ENCODE measurements around the gene AMER3.

DNA sequence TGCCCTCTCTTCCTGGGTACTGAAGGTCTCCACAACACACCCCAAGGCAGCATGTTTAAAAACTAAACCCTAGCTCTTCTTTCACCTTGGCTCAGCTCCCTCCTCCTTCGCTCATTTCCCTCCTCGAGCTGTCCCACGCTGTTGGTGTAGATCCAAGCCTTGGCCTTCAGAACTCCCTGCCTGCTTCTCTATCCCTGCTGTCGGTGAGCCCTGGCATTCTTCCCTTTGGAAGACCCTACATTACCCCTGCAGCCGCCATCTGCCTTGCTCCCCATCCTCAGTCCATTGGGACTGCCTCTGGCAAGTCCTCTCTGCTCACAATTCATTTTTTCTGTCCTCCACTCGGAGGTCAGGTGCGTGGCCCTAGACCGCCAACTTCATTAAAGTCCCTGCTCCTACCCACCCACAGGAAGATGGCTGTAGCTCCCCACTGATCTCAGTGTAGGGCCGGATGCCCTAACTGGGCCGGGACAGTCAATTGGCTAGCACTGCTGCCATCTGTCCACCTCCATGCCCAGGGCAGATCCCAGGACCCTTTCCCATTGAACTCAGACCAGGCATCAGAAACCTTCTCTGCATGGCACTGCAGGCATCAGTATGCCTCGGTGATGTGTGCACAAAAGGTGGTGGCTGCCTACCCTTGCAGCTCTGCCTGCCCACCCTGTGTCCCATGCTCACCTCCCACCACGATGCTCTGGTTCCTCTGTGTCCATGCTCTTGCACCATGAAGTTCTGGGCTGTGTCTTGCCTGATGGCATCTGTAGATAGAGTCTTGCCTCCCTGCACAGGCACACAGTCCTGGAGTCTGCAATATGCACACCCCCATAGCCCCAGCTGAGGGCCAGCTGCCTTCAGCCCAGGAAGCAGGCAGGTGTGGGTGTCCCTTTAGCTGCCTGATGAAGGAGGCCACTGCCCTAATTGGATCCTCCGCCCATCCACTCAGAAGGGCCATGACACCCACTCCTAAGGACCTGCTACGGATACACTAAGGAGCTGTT, 5.7 kb downstream of the AMER3 start:
- TF ChIP-seq, protein P1, sequence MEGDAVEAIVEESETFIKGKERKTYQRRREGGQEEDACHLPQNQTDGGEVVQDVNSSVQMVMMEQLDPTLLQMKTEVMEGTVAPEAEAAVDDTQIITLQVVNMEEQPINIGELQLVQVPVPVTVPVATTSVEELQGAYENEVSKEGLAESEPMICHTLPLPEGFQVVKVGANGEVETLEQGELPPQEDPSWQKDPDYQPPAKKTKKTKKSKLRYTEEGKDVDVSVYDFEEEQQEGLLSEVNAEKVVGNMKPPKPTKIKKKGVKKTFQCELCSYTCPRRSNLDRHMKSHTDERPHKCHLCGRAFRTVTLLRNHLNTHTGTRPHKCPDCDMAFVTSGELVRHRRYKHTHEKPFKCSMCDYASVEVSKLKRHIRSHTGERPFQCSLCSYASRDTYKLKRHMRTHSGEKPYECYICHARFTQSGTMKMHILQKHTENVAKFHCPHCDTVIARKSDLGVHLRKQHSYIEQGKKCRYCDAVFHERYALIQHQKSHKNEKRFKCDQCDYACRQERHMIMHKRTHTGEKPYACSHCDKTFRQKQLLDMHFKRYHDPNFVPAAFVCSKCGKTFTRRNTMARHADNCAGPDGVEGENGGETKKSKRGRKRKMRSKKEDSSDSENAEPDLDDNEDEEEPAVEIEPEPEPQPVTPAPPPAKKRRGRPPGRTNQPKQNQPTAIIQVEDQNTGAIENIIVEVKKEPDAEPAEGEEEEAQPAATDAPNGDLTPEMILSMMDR (IDR thresholded peaks at IDR 0.05; ENCODE audit: borderline replicate concordance, extremely low read depth, low read length, poor library complexity, severe bottlenecking): no peak
- TF ChIP-seq EZH2 (IDR thresholded peaks at IDR 0.05; ENCODE audit: borderline replicate concordance, low read depth, low read length, severe bottlenecking): no peak

Measured in DND-41 (cell line).